Immature natural killer cell (primary cell): ENCODE measurements around the gene AKR7A2. TPM values are rescaled to one million over a fixed set of nuclear protein-coding genes. Genes with fewer than 3 reads are reported as not detected.

Source experiments
- polyA plus RNA-seq, 3 donors: library from polyadenylated mRNA; unstranded; fragments of 300-500 nt; fragmentation: Illumina TruSeq; gene quantifications; one replicate each; pipeline ENCODE4 v1.2.3, GENCODE V29; 2021

AKR7A2 gene
- polyA plus RNA-seq, 3 donors from 2014 or later: 130 to 217 (median 153) TPM

Other genes with a start within 250 kb of the AKR7A2 start
- gene UBR4, start 101.9 kb downstream of the AKR7A2 start, polyA plus RNA-seq: 10 to 100 TPM in 1 of 3 donors, 1 to 10 TPM in 2; 1.5 to 23.7 (median 8.0) TPM
- 10 to 100 TPM; 18.6 to 44.1 (median 32.2) TPM for gene EMC1, start 60.6 kb downstream of the AKR7A2 start, polyA plus RNA-seq
- 10 to 100 TPM in 2 of 3 donors, 1 to 10 TPM in 1; 9.1 to 21.8 (median 17.1) TPM for gene MRTO4, start 60.3 kb downstream of the AKR7A2 start, polyA plus RNA-seq
- not detected for gene AKR7A3, start 23.4 kb downstream of the AKR7A2 start, polyA plus RNA-seq
- gene SLC66A1, start 182 bp upstream of the AKR7A2 start, polyA plus RNA-seq: 10 to 100 TPM in 1 of 3 donors, 1 to 10 TPM in 2; 2.4 to 10.2 (median 3.3) TPM
- 100 to 1,000 TPM; 447 to 644 (median 455) TPM for gene CAPZB, start 173.4 kb upstream of the AKR7A2 start, polyA plus RNA-seq